ENCODE results near the gene PPARG.

DNA sequence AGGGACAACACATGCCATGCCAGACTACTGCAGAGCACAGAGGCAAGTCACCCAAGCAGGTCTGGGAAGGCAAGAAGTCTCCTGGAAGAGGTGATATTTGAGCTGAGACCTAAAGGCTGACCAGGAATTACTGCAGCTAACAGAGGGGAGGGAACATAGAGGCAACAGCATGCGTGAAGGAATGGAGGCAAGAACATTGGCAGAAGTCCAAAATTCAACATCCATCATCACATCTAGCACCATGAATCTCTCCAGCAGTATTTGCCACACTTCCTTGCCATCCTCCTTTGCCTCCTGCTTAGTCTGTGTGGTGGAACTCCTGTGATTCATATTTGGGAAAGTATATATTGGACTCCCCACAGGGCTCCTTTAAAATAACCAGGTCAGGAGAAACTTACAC is 194.5 kb downstream of the PPARG start:
- no peak for TF ChIP-seq POLR2AphosphoS5 (IDR thresholded peaks at IDR 0.05; ENCODE audit: low read length)
- TF ChIP-seq, protein P1, sequence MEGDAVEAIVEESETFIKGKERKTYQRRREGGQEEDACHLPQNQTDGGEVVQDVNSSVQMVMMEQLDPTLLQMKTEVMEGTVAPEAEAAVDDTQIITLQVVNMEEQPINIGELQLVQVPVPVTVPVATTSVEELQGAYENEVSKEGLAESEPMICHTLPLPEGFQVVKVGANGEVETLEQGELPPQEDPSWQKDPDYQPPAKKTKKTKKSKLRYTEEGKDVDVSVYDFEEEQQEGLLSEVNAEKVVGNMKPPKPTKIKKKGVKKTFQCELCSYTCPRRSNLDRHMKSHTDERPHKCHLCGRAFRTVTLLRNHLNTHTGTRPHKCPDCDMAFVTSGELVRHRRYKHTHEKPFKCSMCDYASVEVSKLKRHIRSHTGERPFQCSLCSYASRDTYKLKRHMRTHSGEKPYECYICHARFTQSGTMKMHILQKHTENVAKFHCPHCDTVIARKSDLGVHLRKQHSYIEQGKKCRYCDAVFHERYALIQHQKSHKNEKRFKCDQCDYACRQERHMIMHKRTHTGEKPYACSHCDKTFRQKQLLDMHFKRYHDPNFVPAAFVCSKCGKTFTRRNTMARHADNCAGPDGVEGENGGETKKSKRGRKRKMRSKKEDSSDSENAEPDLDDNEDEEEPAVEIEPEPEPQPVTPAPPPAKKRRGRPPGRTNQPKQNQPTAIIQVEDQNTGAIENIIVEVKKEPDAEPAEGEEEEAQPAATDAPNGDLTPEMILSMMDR (IDR thresholded peaks at IDR 0.05 in 2 of 3, conservative IDR thresholded peaks at IDR 0.05 in 1 of 3; ENCODE audit: control insufficient read depth in 2 of 3, extremely low read depth in 1 of 3, insufficient read depth in 1 of 3, low read depth in 3 of 3, low read length in 3 of 3): no peak
- TF ChIP-seq ZNF384 (IDR thresholded peaks at IDR 0.05; ENCODE audit: borderline replicate concordance, low read depth, low read length): no peak
- no peak for TF ChIP-seq SMC3 (IDR thresholded peaks at IDR 0.05; ENCODE audit: borderline replicate concordance, low read length)
- TF ChIP-seq NR2C1 (IDR thresholded peaks at IDR 0.05): no peak
- TF ChIP-seq EZH2 (IDR thresholded peaks at IDR 0.05; ENCODE audit: borderline replicate concordance, control insufficient read depth, low read depth, low read length): no peak
- no peak for TF ChIP-seq KDM1A (IDR thresholded peaks at IDR 0.05; ENCODE audit: borderline replicate concordance)
- no peak for TF ChIP-seq RELB (IDR thresholded peaks at IDR 0.05; ENCODE audit: low read depth)
- TF ChIP-seq, protein P2, sequence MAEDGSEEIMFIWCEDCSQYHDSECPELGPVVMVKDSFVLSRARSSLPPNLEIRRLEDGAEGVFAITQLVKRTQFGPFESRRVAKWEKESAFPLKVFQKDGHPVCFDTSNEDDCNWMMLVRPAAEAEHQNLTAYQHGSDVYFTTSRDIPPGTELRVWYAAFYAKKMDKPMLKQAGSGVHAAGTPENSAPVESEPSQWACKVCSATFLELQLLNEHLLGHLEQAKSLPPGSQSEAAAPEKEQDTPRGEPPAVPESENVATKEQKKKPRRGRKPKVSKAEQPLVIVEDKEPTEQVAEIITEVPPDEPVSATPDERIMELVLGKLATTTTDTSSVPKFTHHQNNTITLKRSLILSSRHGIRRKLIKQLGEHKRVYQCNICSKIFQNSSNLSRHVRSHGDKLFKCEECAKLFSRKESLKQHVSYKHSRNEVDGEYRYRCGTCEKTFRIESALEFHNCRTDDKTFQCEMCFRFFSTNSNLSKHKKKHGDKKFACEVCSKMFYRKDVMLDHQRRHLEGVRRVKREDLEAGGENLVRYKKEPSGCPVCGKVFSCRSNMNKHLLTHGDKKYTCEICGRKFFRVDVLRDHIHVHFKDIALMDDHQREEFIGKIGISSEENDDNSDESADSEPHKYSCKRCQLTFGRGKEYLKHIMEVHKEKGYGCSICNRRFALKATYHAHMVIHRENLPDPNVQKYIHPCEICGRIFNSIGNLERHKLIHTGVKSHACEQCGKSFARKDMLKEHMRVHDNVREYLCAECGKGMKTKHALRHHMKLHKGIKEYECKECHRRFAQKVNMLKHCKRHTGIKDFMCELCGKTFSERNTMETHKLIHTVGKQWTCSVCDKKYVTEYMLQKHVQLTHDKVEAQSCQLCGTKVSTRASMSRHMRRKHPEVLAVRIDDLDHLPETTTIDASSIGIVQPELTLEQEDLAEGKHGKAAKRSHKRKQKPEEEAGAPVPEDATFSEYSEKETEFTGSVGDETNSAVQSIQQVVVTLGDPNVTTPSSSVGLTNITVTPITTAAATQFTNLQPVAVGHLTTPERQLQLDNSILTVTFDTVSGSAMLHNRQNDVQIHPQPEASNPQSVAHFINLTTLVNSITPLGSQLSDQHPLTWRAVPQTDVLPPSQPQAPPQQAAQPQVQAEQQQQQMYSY (CRISPR knock-in tag; IDR thresholded peaks at IDR 0.05): no peak
- no peak for TF ChIP-seq MTA3 (IDR thresholded peaks at IDR 0.05; ENCODE audit: borderline replicate concordance, low read length)
